KMS-11 (cell line): ENCODE results near the gene MCRIP2.

Source experiments
- H2AFZ ChIP-seq: fragments of 200-600 bp; sonication (generic); 2 replicates; pipeline ENCODE4 v1.6.1; 2016; ENCODE audit warnings: antibody characterized with exemption, mixed run types, low read depth
- H3K27ac ChIP-seq: fragments of 200-600 bp; sonication (generic); 2 replicates; pipeline ENCODE4 v1.6.1; 2016; ENCODE audit warnings: mild to moderate bottlenecking, mixed run types
- H3K27me3 ChIP-seq: fragments of 200-600 bp; sonication (generic); 2 replicates; pipeline ENCODE4 v1.6.1; 2017; ENCODE audit warnings: mild to moderate bottlenecking, low read depth, mixed run types, moderate library complexity; ENCODE audit not compliant: insufficient read depth
- H3K36me3 ChIP-seq: fragments of 200-600 bp; sonication (generic); 2 replicates; pipeline ENCODE4 v1.6.1; 2017; ENCODE audit warnings: mild to moderate bottlenecking, mixed run types; ENCODE audit not compliant: insufficient read depth
- H3K4me1 ChIP-seq: fragments of 200-600 bp; sonication (generic); 2 replicates; pipeline ENCODE4 v1.6.1; 2016; ENCODE audit warnings: mild to moderate bottlenecking, low read depth, mixed run types; ENCODE audit not compliant: poor library complexity, severe bottlenecking
- H3K4me2 ChIP-seq: fragments of 200-600 bp; sonication (generic); 2 replicates; pipeline ENCODE4 v1.7.0; 2016; ENCODE audit warnings: mild to moderate bottlenecking, mixed run types
- H3K4me3 ChIP-seq: fragments of 200-600 bp; sonication (generic); IDR thresholded peaks from 2 replicates; pipeline ENCODE4 v1.6.1; 2017; ENCODE audit warnings: low read depth, low read length, mixed read lengths; ENCODE audit not compliant: insufficient read depth
- H3K79me2 ChIP-seq: fragments of 200-600 bp; sonication (generic); 2 replicates; pipeline ENCODE4 v1.6.1; 2016; ENCODE audit warnings: low read depth, mixed run types; ENCODE audit not compliant: insufficient read depth
- H3K9ac ChIP-seq: fragments of 200-600 bp; sonication (generic); 2 replicates; pipeline ENCODE4 v1.6.1; 2016; ENCODE audit warnings: mild to moderate bottlenecking, mixed run types
- H4K20me1 ChIP-seq: fragments of 200-600 bp; sonication (generic); 2 replicates; pipeline ENCODE4 v1.6.1; 2016; ENCODE audit warnings: mild to moderate bottlenecking, mixed run types; ENCODE audit not compliant: insufficient read depth
- CTCF ChIP-seq: fragments of 200-600 bp; sonication (generic); conservative IDR thresholded peaks from 2 replicates; pipeline ENCODE4 v1.6.1; 2017; ENCODE audit warnings: low read depth, mild to moderate bottlenecking, antibody characterized with exemption, low read length, moderate library complexity, mixed read lengths

Gene MCRIP2

GRCh38 chr16:649631-650030 lies 8.0 kb downstream of the MCRIP2 start:
- peak overlapping the region; percentile 84 for H3K27ac ChIP-seq
- H3K27me3 ChIP-seq, result no peaks in the 10 kb centered on the region
- no peak overlapping the region for H3K4me3 ChIP-seq
- H4K20me1 ChIP-seq, result no peaks in the 10 kb centered on the region
- peak overlapping the region; percentile 88 for H3K4me2 ChIP-seq
- H3K4me1 ChIP-seq, result peaks cover 8% of the 10 kb centered on the region
- peaks cover 23% of the 10 kb centered on the region; the same call in 1 of the 2 replicates for H3K79me2 ChIP-seq
- H3K36me3 ChIP-seq, result no peaks in the 10 kb centered on the region
- peak overlapping the region; percentile 50 for H2AFZ ChIP-seq
- peak overlapping the region; percentile 87 for H3K9ac ChIP-seq
- no peak for TF ChIP-seq CTCF

GRCh38 chr16:651844-652243 lies 10.2 kb downstream of the MCRIP2 start:
- peaks cover 8% of the 10 kb centered on the region for H3K4me1 ChIP-seq

GRCh38 chr16:652454-653305 lies 11.1 kb downstream of the MCRIP2 start:
- Histone ChIP-seq H4K20me1 (no peaks in the 10 kb centered on the region), H2AFZ (no peak overlapping the region), H3K4me2 (no peak overlapping the region), H3K27ac (no peak overlapping the region), H3K4me3 (no peak overlapping the region), H3K36me3 (no peaks in the 10 kb centered on the region), H3K27me3 (no peaks in the 10 kb centered on the region), H3K4me1 (peaks cover 8% of the 10 kb centered on the region), H3K79me2 (0 out of 2 replicates have a peak, but pooled peaks cover 17% of the 10 kb centered on the region), H3K9ac (no peak overlapping the region)
- no peak for TF ChIP-seq CTCF

More at GRCh38 chr16:651844-652243, 10.2 kb downstream of the MCRIP2 start:
- peaks cover 17% of the 10 kb centered on the region; the same call in 1 of the 2 replicates for H3K79me2 ChIP-seq
- H3K36me3 ChIP-seq, result no peaks in the 10 kb centered on the region
- H4K20me1 ChIP-seq, result no peaks in the 10 kb centered on the region
- H2AFZ ChIP-seq, result no peak overlapping the region
- no peak overlapping the region for H3K4me3 ChIP-seq
- TF ChIP-seq CTCF, result no peak
- H3K4me2 ChIP-seq, result no peak overlapping the region
- H3K27me3 ChIP-seq, result no peaks in the 10 kb centered on the region
- H3K9ac ChIP-seq, result no peak overlapping the region
- H3K27ac ChIP-seq, result no peak overlapping the region

GRCh38 chr16:654034-654433 lies 12.4 kb downstream of the MCRIP2 start:
- H4K20me1 ChIP-seq, result no peaks in the 10 kb centered on the region
- 0 out of 2 replicates have a peak, but pooled peaks cover 11% of the 10 kb centered on the region for H3K79me2 ChIP-seq
- no peaks in the 10 kb centered on the region for H3K27me3 ChIP-seq
- no peak overlapping the region for H3K4me2 ChIP-seq
- peaks cover 8% of the 10 kb centered on the region for H3K4me1 ChIP-seq
- no peak overlapping the region for H2AFZ ChIP-seq
- H3K4me3 ChIP-seq, result no peak overlapping the region
- H3K27ac ChIP-seq, result no peak overlapping the region
- no peak for TF ChIP-seq CTCF
- H3K36me3 ChIP-seq, result no peaks in the 10 kb centered on the region
- H3K9ac ChIP-seq, result no peak overlapping the region
